ENCODE measurements around the gene NUP42. TPM values are rescaled to one million over a fixed set of nuclear protein-coding genes. Genes with fewer than 3 reads are reported as not detected.

Gene NUP42
- total RNA-seq, 2 donors from 2014 or later: 36.6 to 62.9 TPM

DNA sequence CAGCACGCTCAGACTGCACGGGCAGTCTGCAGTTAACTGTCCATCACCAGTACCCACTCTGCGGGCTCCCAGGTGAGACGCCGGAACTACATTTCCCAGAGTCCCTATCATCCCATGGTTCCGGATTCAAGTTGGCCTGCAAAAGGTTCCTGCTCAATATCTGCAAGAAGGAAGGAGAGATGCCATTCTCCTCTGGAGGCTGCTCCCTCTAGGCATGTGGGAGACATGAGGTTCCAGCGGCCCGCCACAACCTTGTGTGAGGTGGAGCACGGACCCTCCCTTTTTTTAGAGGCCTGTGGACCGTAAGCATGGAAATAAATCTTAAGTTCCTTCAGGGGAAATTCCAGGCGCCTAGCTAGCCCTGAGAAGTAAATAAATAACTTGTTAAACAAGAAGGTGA is 29.7 kb downstream of the NUP42 start:
- DNase-seq (ENCODE audit: low spot score): no peak
- TF ChIP-seq POLR2AphosphoS5 (IDR thresholded peaks at IDR 0.05): no peak
- TF ChIP-seq, protein P1, sequence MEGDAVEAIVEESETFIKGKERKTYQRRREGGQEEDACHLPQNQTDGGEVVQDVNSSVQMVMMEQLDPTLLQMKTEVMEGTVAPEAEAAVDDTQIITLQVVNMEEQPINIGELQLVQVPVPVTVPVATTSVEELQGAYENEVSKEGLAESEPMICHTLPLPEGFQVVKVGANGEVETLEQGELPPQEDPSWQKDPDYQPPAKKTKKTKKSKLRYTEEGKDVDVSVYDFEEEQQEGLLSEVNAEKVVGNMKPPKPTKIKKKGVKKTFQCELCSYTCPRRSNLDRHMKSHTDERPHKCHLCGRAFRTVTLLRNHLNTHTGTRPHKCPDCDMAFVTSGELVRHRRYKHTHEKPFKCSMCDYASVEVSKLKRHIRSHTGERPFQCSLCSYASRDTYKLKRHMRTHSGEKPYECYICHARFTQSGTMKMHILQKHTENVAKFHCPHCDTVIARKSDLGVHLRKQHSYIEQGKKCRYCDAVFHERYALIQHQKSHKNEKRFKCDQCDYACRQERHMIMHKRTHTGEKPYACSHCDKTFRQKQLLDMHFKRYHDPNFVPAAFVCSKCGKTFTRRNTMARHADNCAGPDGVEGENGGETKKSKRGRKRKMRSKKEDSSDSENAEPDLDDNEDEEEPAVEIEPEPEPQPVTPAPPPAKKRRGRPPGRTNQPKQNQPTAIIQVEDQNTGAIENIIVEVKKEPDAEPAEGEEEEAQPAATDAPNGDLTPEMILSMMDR (IDR thresholded peaks at IDR 0.05): no peak
- no peak for TF ChIP-seq POLR2A (IDR thresholded peaks at IDR 0.05)
- Histone ChIP-seq H3K4me3 (no peak overlapping the region), H3K27ac (no peak overlapping the region), H3K4me1 (replicated peaks) (no peaks in the 10 kb centered on the region), H3K27me3 (replicated peaks; ENCODE audit: insufficient read depth) (no peaks in the 10 kb centered on the region), H3K36me3 (no peaks in the 10 kb centered on the region), H3K9me3 (no peaks in the 10 kb centered on the region)
- intact Hi-C loops (cut with DNase I): no loop called here
- WGBS: 58% methylated on average over 11 of the region's 11 CpGs

DNA sequence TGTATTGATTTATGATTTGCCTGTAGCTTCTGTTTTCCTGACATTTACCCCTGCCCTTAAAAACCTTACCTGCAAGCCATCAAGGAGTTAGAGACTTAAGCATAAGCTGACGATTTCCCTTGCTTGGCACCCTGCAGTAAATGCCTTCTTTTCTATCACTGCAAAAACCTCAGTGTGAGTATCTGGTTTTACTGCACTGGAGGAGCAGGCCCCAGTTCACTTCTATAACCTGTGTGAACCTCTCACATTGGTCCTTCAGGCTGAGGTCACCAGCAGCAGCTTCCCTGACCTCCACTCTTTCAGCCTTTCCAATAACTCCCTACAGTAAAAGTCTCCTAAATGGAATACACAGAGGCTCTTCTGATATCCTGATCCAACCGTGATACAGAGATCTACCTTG is 30.5 kb downstream of the NUP42 start:
- no peak overlapping the region for H3K27ac ChIP-seq
- no peaks in the 10 kb centered on the region for H3K4me1 ChIP-seq (replicated peaks)
- 75% methylated on average over 2 of the region's 2 CpGs for WGBS
- no peak for DNase-seq (ENCODE audit: low spot score)
- H3K9me3 ChIP-seq: no peaks in the 10 kb centered on the region
- no peaks in the 10 kb centered on the region for H3K36me3 ChIP-seq
- intact Hi-C loops (cut with DNase I): no loop called here
- H3K4me3 ChIP-seq: no peak overlapping the region
- no peaks in the 10 kb centered on the region for H3K27me3 ChIP-seq (replicated peaks; ENCODE audit: insufficient read depth)
- TF ChIP-seq, protein P1 (IDR thresholded peaks at IDR 0.05): no peak
- TF ChIP-seq POLR2A (IDR thresholded peaks at IDR 0.05) (no peak), POLR2AphosphoS5 (IDR thresholded peaks at IDR 0.05) (no peak)

DNA sequence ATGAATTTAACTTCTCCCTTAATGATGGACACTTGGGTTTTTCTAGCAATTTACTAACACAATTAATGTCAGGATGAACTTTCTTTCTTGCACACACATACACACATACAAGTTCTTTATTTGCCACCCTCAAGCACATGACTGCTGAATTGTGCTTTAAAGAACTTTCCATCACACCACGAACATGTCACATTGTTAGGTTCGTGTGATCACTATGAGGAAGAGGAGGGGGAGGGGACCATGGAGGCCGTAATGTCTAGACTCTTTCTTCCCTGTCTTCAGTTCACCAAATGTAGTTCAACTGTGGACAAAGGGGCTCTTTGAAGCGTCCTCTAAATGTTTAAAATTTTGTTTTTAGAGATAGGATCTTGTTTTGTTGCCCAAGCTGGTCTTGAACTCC is 31.0 kb downstream of the NUP42 start:
- no peaks in the 10 kb centered on the region for H3K9me3 ChIP-seq
- 84% methylated on average over 4 of the region's 4 CpGs for WGBS
- no peak for DNase-seq (ENCODE audit: low spot score)
- H3K4me3 ChIP-seq: no peak overlapping the region
- no peak overlapping the region for H3K27ac ChIP-seq
- H3K27me3 ChIP-seq (replicated peaks; ENCODE audit: insufficient read depth): no peaks in the 10 kb centered on the region
- no peaks in the 10 kb centered on the region for H3K36me3 ChIP-seq
- intact Hi-C loops (cut with DNase I): no loop called here
- no peaks in the 10 kb centered on the region for H3K4me1 ChIP-seq (replicated peaks)
- TF ChIP-seq POLR2A (IDR thresholded peaks at IDR 0.05) (no peak), POLR2AphosphoS5 (IDR thresholded peaks at IDR 0.05) (no peak)
- TF ChIP-seq, protein P1 (IDR thresholded peaks at IDR 0.05): no peak

DNA sequence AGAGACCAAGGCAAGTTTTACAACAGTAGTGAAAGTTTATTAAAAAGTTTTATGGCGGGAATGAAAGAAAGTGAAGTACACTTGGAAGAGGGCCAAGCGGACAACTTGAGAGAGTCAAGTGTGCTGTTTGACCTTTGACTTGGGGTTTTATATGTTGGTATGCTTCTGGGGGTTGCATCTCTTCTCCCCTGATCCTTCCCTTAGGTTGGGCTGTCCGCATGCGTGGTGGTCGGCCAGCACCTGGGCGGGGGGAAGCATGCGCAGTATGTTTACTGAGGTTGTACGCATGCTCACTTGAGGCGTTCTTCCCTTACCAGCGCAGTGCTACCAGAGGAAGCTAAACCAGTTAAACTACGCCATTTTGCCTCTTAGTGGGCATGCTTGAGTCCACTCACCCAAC is 31.9 kb downstream of the NUP42 start:
- no peaks in the 10 kb centered on the region for H3K9me3 ChIP-seq
- intact Hi-C loops (cut with DNase I): no loop called here
- H3K4me1 ChIP-seq (replicated peaks): no peaks in the 10 kb centered on the region
- H3K4me3 ChIP-seq: no peak overlapping the region
- H3K27ac ChIP-seq: no peak overlapping the region
- TF ChIP-seq, protein P1 (IDR thresholded peaks at IDR 0.05): no peak
- TF ChIP-seq POLR2A (IDR thresholded peaks at IDR 0.05) (no peak), POLR2AphosphoS5 (IDR thresholded peaks at IDR 0.05) (no peak)
- no peaks in the 10 kb centered on the region for H3K36me3 ChIP-seq
- 91% methylated on average over 11 of the region's 11 CpGs for WGBS
- H3K27me3 ChIP-seq (replicated peaks; ENCODE audit: insufficient read depth): no peaks in the 10 kb centered on the region
- DNase-seq (ENCODE audit: low spot score): no peak

DNA sequence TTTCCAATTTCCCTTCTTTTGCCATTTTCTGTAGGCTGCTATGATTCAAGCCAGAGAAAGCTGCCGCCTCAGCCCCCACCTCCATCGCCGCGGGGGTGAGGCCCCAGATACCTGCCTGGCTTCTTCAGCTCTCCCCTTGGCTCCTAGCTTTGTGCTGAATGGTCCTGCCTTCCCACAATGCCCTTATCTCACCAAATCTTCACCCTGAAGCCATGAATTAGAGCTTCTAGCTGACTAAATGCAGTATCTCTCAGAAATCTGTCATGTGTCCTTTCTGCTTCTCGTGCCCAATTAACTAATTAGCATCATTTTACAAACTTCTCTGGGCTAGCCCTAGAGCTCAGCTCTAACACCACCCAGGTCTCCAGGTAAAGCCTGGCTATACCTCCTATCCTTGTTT is 32.6 kb downstream of the NUP42 start:
- 92% methylated on average over 5 of the region's 5 CpGs for WGBS
- H3K36me3 ChIP-seq: no peaks in the 10 kb centered on the region
- no peaks in the 10 kb centered on the region for H3K9me3 ChIP-seq
- H3K27me3 ChIP-seq (replicated peaks; ENCODE audit: insufficient read depth): no peaks in the 10 kb centered on the region
- H3K4me1 ChIP-seq (replicated peaks): no peaks in the 10 kb centered on the region
- no peak overlapping the region for H3K4me3 ChIP-seq
- TF ChIP-seq, protein P1 (IDR thresholded peaks at IDR 0.05): no peak
- TF ChIP-seq POLR2AphosphoS5 (IDR thresholded peaks at IDR 0.05) (no peak), POLR2A (IDR thresholded peaks at IDR 0.05) (no peak)
- intact Hi-C loops (cut with DNase I): no loop called here
- no peak overlapping the region for H3K27ac ChIP-seq
- no peak for DNase-seq (ENCODE audit: low spot score)

Data from prostate gland (tissue), 2 donors.